Skeletal muscle cell (primary cell): ENCODE measurements around the gene LTN1.
"Not testable (repeated sequence)": the region's sequence is repeated elsewhere in the genome, so short reads cannot be mapped to it uniquely, and the experiment has no call there.

Experiments used
- DNase-seq: peaks from one replicate; pipeline ENCODE4 v3.0.0-alpha.2; 2010; ENCODE audit warnings: low read depth
- H3K4me3 ChIP-seq: 2 replicates; pipeline ENCODE4 v1.5.1; 2011; ENCODE audit warnings: low read depth, mild to moderate bottlenecking, control low read depth, low read length, moderate library complexity

Gene LTN1

DNA sequence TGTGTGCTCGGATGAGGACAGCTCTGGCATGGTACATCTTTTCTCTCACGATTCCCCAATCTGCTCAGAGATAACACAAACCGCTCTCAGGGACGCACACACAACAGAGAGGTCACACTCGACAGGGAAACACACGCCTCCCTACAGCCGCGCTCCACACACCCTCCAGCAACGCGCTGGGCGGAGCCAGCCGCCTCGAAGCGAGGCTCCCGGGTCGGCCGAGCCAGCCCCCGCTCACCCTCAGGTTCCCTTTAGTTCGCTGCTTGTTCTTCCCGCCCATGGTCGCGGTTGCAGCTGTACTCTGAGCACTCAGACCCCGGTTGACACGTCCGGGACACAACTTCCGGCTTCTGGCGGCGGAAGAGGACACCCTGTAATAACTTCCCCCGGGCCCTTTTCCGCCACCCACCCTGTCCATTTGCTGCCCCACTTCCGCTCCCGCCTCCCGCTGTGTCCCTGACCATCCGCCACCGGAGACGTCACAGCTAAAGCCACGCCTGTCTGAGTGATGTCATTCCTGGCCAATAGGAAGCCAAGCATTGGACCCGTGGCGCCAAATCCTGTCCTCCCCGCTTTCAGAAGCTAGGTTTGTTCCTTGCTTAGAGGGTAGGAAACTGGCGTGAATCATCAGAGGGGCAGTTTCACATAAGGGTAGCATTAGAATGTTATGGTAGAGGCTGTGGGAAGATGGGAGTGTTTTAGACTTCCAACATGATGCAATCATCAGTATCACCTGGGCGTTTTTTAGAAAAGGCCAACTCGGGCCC is at the start of gene LTN1:
Gene LTN1, minus strand, starts transcription at position 352 of the 767 bp plus-strand sequence. Its CDS starts 72 bp downstream, at position 280.
- peak; percentile 99 for DNase-seq
- H3K4me3 ChIP-seq: peak within 1 kb of the TSS; percentile 79

- DNase-seq: no peak
These were observed 42.0 kb upstream of the LTN1 start for GRCh38 chr21:29034678-29035077.

GRCh38 chr21:29033871-29034270 is 41.2 kb upstream of the LTN1 start:
- no peak overlapping the region for H3K4me3 ChIP-seq
- DNase-seq: no peak

More at GRCh38 chr21:29034678-29035077, 42.0 kb upstream of the LTN1 start:
- H3K4me3 ChIP-seq: no peak overlapping the region

GRCh38 chr21:29033301-29033700 is 40.6 kb upstream of the LTN1 start:
- H3K4me3 ChIP-seq: no peak overlapping the region
- DNase-seq: no peak

DNA sequence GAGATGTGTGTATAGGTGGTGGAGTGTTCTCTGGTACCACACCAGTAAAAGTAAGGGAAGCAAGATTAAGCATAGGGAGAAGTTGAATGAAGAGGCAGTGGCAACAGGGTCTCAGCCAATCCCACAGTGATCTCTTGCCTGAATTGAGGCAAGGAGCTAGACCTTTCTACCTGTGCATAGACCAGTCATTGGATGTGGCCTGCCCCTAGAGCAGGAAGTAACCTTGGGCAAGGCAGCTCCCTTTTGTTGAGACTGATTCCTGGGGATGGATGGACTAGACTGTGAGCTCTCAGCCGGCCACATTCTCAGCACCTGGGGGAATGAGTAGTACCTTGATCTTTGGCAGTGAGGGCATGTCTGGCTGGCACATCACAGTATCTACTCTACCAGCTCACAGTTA is 38.2 kb upstream of the LTN1 start:
- DNase-seq: no peak
- no peak overlapping the region for H3K4me3 ChIP-seq

- no peak overlapping the region for H3K4me3 ChIP-seq
- no peak for DNase-seq
These were observed 36.8 kb upstream of the LTN1 start for GRCh38 chr21:29029524-29029923.

- peak overlapping the region; percentile 81 for H3K4me3 ChIP-seq
- no peak for DNase-seq
These were observed 32.6 kb upstream of the LTN1 start for GRCh38 chr21:29025328-29025713.

DNA sequence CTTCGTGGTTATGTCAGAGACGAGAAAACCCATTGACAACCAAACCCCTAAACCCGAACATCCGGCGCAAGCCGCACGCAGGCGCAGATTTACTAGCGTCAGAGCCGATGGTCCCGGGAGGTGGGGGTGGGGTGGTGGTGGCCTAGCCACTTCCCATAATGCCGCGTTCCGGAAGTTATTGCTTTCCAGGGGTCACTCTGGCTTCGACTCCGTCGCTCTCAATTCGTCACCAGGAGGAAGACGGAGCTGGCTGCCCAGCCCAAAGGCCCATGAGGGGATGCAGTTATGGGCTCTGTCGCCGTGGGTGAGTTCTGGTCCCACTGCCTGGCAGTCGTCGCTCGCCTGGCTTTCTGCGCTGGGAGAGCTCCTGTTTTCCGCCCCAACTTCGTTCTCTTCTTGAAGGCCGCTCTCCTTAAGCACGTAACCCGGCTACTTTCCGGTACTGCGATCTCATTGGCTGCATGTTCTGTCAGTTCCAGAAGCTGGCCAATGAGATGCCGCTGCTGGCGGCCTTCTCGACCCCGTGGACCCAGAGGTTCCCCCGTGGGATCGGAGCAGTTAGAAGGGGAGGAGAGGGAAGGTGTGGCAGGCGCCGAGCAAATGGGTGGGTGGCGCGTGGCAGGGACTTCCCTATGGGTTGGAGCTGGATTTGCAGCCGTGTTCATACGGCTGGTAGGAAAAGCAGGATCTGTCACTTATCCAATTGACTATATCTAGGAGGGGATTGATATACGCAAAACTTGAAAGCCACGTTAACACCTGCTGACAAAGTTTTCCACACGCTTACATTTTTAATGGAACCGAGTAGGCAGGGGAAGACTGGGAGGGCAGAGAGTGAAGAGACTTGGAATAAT is 32.0 kb upstream of the LTN1 start, which contains the start of gene USP16:
Gene USP16, plus strand, starts transcription at position 195 of the 854 bp plus-strand sequence. CDS start 3,246 bp downstream, outside the sequence.
- peak; percentile 99 for DNase-seq
- H3K4me3 ChIP-seq: peak within 1 kb of the TSS; percentile 81

GRCh38 chr21:29022166-29022565 is 29.5 kb upstream of the LTN1 start:
- no peak overlapping the region for H3K4me3 ChIP-seq
- no peak for DNase-seq

GRCh38 chr21:29018540-29018939 is 25.9 kb upstream of the LTN1 start:
- peak overlapping the region; percentile 89 for H3K4me3 ChIP-seq
- DNase-seq: no peak

- no peak for DNase-seq
- H3K4me3 ChIP-seq: peak overlapping the region; percentile 89
These were observed 25.1 kb upstream of the LTN1 start for GRCh38 chr21:29017639-29018237.

DNA sequence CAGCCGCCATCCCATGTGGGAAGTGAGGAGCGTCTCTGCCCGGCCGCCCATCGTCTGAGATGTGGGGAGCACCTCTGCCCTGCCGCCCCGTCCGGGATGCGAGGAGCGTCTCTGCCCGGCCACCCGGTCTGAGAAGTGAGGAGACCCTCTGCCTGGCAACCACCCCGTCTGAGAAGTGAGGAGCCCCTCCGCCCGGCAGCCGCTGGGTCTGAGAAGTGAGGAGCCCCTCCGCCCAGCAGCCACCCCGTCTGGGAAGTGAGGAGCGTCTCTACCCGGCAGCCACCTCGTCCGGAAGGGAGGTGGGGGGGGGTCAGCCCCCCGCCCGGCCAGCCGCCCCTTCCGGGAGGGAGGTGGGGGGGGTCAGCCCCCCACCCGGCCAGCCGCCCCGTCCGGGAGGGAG is 18.6 kb upstream of the LTN1 start:
- not testable (repeated sequence) for DNase-seq, H3K4me3 ChIP-seq

GRCh38 chr21:29008367-29008766 is 15.7 kb upstream of the LTN1 start:
- no peak overlapping the region for H3K4me3 ChIP-seq
- DNase-seq: no peak

DNA sequence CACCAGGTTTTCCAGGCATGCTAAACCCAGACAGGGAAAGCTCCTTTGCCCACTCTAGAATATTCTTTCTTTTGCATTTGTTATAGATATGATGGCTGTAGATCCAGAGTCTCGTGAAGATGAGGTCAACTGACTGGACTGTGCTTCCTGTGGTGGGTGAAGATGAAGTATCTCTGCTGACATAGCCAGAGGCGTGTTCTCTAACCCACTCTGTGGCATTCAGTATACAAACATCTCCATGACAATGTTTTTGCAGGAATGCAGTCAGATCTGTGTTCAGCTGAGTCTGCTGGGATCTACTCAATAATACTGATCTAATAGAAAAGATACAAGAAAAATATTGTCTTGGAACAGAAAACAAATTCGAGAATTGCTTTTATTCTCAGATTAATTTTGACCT is 15.1 kb upstream of the LTN1 start:
- no peak for DNase-seq

DNA sequence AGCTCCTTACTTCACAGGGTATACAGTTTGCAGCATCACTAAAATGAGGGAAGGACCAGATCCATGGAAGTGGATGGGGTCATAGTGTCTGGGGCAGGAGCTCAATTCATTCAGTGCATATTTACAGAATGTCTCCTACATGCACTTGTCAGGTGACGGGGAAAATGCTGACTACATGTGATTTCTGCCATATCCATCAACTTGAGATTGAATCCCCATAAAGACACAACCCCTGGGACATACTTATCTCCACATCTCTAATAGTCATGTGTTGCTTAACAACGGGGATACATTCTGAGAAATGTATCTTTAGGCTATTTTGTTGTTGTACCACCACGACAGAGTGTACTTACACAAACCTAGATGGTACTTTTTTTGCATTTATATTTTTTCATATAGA is 14.5 kb upstream of the LTN1 start:
- DNase-seq: no peak

More for the DNA sequence above, 15.1 kb upstream of the LTN1 start:
- H3K4me3 ChIP-seq: no peak overlapping the region

DNA sequence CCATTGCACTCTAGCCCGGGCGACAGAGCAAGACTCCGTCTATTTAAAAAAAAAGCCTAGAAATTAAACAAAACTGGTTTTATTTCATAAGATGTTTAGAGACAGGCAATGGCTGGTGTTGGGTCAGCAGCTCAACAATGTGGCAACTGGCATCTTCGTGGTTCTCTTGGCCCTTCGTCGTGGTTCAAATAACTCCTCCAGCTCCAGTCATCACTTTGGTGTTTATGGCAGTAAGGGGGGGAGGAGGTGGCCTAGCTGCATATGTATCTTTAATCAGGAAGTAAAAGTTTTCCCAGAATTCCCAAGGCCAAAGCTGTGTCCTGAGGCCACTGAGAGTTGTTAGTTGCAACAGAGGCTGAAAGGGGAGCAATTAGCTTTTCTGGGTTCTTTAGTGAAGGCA is 13.0 kb upstream of the LTN1 start:
- H3K4me3 ChIP-seq: no peak overlapping the region
- no peak for DNase-seq

More for the DNA sequence above, 14.5 kb upstream of the LTN1 start:
- no peak overlapping the region for H3K4me3 ChIP-seq

GRCh38 chr21:29002442-29003144 is 9.9 kb upstream of the LTN1 start:
- peak; percentile 95 for DNase-seq
- peak overlapping the region; percentile 83 for H3K4me3 ChIP-seq

DNA sequence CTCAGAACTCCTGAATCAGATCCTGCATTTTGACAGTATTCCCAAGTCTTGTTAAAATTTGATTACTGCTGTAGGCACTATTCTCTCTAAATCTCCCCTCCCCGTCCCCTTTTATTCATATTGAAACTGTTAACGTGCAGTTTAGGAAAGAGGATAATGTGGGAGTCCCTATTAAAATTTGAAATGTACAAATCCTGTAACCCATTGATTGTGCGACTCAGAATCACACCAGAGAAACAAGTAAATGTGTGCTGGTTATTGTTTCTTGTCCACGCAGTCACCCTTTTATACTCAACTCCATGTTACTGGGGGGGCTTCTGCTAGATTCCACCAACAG is 584 bp upstream of the LTN1 start:
- DNase-seq: no peak
- H3K4me3 ChIP-seq: peak overlapping the region; percentile 79

DNA sequence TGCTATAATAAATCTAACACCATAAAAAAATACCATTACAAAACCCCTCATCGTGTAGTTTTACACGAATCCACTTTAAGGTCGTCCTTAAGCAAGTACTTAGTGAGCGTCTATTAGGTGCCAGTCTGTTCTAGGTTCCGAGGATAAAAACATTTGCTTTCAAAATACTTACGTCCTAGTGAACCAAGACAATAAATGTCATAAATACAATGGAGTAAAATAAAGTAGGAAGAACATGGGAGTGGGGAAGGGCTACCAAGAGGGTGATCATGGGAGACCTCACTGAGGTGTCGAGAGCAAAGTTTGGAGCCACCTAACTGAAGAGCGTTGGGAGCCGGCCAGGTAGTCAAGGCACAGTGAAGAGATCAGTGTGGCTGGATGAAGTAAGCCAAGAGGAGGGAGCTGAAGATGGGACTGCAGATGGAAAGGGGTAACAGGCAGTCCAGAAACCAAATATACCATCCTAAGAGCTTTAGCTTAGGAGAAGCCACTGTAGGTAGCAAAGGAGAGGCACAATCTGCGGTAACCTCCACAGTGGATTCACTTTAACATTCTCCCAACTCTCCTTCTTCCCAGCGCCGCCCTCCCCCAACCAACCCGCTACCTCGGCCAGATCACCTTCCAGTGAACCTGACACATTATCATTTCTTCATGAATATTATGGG is 684 bp downstream of the LTN1 start:
- no peak for DNase-seq

More for the DNA sequence above, 684 bp downstream of the LTN1 start:
- peak overlapping the region; percentile 79 for H3K4me3 ChIP-seq
